ENCODE results near the gene ANKRD55.
"Not testable (repeated sequence)": the region's sequence is repeated elsewhere in the genome, so short reads cannot be mapped to it uniquely, and the experiment has no call there.

Gene ANKRD55

DNA sequence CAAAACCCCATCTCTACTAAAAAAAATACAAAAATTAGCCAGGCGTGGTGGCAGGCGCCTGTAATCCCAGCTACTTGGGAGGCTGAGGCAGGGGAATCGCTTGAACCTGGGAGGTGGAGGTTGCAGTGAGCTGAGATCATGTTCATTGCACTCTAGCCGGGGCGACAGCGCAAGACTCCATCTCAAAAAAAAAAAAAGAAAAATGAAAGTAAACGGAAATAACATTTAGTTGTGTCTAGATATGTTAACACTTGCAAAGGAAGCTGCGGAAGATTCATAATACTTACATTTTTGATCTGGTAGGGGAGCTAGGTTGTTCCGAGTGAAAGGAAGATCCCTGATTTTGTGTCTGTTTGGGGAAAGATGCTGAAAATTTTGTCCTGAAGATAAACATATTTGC lies 130.9 kb downstream of the ANKRD55 start:
- not testable (repeated sequence) for DNase-seq (ENCODE audit: low spot score)

DNA sequence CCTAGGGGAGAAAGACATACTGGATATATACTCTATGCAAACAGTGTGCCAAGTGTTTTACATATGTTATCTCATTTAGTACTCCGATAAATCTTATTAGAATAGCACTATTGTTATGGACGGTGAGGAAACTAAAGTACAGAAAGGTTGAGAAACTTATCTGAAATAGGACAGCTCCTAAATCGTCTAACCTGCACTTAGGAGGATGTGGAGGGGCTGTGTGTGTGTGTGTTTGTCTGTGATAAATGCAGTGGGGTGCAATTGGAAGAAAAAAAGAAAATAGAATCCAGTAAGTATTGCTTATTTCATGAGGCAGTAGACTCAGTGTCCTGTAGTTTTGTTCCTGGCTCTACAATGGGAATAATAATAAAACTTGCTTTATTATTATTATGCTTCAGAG lies 131.9 kb downstream of the ANKRD55 start:
- no peak for DNase-seq (ENCODE audit: low spot score)

DNA sequence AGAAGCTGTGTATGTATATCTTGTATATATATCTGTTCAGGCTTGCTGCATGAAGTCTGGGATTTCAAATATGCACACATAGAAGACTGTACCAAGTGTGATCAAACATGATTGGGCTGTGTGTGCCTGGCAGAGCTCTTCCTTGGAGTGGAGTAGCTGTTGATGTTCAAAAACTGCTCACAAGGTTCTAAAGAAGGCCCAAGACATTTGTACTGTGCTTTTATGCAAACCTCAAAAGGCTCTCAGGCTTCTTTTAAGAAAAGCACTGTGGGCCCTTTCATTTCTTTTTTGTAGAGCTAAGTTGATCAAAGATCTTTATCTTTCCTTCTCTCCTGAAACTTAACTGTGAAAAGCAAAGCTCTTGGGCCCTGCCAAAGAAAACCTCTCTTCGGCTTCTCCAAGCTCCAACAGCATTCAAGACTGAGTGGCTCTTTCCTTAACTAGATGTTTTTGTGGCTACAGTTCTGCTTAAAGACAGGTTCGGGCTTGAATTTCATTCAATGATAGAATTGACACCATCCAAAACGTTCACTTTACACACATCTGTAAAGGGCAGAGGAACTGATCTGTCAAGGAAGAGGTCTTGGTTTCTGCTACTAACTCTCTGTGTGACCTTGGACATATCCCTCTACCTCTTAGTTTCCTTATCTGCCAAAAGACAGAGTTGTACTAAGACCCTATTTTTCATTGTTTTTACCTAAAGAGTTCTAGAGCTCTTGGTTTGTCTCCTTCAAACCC lies 132.5 kb downstream of the ANKRD55 start:
- no peak for DNase-seq (ENCODE audit: low spot score)

DNA sequence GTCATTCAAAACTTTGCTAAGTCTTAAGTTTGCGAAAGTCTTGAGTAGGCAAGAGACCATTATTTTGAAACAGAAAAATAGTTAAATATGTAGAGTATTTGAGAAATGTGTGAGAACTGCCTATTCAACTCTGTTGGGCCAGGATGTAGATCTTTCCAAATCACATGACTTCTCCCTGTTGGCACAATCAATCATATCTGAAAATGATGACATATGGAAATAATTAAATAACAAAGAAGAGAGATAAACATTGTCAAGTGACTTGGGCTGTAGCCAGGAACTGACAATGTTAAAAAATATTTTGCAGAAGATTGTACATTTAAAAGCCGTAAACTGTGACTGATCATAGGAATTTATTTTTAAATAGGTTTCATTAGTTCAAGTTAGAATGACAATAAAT lies 133.8 kb downstream of the ANKRD55 start:
- DNase-seq (ENCODE audit: low spot score), result no peak

DNA sequence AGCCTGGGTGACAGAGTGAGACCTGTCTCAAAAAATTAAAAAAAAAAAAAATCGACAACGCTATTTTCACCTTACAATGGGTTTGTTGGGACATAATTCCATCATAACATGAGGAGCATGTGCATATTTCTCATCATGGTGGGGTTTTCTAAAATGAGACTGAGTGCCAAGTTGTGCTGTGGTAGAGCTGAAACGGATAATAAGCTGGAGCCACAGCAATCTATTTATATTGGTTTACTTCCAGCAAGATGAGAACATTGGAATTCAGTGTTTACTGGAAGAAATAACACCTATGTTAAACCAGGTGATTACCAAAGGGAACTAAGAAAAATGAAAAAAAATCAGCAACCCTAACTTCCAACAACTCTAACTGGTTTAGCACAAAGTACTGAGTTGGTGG lies 136.1 kb downstream of the ANKRD55 start:
- no peak for DNase-seq (ENCODE audit: low spot score)

DNA sequence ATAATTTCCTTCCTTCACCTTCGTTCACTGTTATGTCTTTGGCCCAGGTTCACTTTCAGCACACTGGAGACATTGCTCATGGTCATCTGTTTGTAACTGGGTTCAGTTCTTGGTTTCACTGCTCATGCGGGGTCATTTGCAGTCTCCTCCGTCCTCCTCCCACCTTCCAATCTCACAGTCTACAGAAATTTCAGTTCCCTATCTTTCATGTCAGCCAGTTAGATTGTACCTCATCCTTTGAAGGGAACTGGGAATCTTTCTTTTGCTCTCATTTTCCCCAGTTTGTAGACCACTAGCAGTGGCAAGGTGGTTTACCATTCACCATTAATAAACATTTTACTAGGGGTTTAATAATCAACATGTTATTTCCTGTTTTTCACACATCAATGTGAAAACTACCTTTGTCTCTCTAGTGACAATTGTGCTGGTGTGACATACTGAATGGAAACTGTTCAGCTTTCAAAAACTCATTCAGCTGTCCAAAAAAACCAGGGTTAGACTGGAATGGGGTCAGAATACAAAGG lies 137.5 kb downstream of the ANKRD55 start:
- no peak for DNase-seq (ENCODE audit: low spot score)

DNA sequence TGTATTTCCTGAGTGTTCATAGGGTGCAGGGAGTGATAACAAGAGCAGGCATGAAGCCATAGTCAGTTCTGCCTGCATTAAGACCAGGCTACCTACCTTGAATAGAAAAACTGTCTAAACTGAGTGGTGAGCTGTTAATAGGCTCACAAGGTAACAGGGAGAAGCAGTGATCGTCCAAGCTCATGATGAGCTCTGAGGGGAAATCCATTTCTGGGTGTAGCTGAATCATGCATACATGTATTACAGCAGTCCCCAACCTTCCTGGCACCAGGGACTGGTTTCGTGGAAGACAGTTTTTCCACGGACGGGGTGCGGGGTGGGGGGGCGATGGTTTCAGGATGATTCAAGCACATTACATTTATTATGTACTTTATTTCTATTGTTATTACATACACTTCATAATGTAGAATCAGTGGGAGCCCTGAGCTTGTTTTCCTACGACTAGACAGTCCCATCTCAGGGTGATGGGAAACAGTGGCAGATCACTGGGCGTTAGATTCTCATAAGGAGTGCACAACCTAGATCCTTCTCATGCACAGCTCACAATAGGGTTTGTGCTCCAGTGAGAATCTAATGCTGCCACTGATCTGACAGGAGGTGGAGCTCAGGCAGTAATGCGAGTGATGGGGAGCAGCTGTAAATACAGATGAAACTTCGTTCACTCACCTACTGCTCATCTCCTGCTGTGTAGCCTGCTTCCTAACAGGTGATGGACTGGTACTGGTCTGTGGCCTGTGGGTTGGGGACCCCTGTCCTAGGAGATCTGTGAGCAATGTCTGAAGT lies 138.4 kb downstream of the ANKRD55 start:
- no peak for DNase-seq (ENCODE audit: low spot score)

DNA sequence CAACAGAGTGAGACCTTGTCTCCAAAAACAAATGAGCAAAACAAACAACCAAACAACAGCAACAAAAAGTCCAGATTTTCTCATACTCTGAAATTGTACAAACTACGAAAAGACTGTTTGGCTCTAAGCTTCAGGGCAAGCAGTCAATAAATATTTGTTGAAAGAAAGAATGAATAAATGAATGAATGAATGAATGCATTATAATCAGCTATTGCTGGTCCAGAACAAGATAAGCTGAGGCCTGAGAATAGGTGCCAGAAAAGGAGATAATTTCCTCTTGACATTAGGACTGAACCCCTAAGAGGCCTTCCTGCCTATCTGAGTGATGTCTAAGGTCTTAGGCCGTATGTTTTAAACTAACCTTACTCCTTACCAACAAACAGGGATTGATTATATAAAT lies 139.2 kb downstream of the ANKRD55 start:
- DNase-seq (ENCODE audit: low spot score), result no peak

DNA sequence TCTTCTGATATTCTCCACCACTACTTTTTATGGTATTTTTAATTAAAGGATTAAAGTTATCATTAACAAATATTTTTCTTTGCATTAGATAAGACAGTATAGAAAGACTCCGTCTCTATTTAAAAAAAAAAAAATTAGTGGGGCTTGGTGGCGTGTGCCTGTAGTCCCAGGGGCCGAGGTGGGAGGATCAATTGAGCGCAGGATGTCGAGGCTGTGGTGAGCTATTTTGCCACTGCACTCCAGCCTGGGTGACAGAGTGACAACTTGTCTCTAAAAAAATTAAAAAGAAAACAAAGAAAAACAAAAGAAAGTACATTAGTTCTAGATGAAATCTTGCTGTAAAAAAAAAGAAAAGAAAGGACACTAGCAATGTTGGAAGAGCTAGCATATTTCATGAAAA lies 141.0 kb downstream of the ANKRD55 start:
- DNase-seq (ENCODE audit: low spot score), result no peak

DNA sequence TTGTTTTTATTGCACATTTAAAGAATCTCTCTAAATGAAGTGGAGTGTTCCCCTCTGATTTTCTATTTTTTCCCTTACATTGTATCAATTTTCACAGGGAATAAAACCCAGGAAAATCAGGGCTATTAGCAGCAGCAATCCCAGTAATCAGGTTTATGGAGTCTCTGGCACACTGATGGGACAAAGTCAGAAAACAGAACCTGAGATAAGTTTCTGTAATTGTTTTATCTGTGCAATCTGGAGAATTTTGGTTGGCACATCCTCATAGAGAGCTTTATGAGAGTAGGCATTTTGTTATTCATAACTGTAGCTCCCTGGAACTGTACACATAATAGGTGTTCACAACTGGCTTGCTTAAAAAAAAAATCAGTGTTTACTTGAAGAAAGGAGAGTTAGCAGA lies 141.5 kb downstream of the ANKRD55 start:
- no peak for DNase-seq (ENCODE audit: low spot score)

DNA sequence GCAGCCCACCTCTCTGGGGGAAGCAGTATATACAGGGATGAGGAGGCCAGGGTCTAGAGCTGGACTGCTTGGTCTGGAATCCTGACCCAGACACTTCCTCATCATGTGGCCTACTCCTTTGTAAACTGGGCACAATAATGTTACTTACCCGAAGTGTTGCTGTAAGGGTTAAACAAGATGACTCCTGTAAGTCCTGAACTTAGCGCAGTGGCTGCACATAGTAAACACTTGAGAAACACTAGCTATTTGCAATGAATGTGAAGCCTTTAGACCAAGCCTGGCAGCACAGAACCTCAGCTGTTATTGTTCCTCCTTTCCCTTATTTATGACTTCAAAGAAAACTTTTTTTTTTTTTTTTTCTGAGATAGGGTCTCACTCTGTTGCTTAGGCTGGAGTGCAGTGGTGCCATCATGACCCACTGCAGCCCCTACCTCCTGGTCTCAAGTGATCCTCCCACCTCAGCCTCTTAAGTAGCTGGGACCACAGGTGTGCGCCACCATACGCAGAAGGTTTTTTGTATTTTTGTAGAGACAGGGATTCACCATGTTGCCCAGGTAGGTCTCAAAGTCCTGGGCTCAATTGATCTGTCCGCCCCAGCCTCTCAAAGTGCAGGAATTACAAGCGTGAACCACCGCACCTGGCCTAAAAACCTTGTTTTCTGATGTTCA lies 142.2 kb downstream of the ANKRD55 start:
- no peak for DNase-seq (ENCODE audit: low spot score)

DNA sequence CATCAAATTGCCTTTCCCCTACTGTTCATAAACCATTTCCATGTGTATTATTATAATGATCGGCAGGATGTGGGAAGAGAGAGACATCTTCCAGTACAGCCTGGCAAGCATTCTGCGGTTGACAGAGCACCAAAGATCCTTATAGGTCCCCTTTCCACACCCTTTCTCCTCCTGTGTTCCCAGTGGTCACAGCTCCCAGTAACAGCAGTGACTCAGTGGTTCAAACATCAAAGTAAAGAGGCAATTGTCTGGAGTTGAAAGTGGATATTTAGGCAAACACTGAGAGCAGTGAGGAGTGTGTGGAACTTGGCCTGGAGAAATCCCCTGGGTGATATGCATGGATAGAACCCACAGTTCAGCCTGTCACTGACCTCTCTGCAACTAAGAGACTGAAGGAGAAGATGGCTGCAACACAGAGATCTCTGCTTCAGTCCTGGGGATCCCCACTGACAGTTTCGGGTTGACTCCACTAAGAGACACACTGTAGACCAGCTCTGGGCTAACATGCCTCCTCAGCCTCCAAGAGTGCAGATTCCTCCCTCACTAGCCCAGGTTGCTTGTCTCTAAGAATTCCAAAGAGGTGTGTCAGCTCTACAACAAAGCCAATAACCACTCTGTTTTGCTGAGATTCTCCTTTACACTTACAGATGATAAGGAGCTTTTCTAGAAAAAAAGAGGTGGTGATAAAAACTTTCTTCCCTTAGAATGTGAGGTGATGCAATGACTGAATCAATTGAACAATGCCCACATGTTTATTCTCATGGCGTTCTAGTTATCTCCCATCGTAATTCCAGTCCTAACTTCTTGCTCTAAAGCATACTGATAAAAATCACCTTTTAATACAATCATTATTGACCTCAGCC lies 143.9 kb downstream of the ANKRD55 start:
- DNase-seq (ENCODE audit: low spot score), result no peak

DNA sequence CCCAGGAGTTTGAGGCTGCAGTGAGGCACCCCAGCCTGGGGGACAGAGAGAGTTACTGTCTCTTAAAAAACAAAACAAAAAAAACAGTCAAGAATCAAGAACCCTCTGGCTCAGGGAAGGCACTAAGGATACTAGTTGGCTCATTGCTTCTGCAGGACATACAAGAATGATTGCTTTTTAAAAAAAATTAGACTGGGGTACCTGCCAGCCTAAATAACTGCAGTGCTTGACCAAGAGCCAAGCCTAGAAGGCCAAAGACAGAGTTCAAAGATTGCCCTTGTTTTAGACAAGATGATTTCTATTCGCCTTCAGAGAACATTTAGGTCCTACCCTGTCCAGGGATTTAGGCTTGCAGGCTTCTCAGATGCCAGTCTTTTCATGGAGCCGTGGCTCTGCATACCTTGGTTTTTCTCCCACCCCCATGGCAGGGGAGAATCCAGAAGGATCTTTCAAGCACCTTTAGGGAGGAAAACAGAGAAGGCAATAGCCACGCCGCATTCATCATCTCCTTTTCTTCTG lies 144.6 kb downstream of the ANKRD55 start:
- no peak for DNase-seq (ENCODE audit: low spot score)

DNA sequence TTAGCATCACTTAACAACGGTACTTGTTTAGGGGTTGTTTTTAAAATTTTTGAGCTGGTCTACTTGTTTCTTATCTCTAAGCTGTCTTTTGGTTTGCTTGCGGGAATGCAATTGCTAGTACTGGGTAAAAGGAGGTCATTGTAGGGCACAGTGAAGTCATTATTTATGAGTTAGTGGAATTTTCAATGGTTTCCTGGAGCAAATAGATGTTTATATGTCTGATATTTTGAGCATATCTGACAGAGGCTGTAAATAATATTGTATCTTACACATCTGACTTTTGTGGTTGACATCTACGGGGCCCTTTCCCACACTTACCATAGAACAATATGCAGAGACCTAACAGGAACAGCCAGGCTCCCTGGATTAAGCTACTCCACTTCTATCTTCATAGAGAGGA lies 147.9 kb downstream of the ANKRD55 start:
- DNase-seq (ENCODE audit: low spot score), result no peak

DNA sequence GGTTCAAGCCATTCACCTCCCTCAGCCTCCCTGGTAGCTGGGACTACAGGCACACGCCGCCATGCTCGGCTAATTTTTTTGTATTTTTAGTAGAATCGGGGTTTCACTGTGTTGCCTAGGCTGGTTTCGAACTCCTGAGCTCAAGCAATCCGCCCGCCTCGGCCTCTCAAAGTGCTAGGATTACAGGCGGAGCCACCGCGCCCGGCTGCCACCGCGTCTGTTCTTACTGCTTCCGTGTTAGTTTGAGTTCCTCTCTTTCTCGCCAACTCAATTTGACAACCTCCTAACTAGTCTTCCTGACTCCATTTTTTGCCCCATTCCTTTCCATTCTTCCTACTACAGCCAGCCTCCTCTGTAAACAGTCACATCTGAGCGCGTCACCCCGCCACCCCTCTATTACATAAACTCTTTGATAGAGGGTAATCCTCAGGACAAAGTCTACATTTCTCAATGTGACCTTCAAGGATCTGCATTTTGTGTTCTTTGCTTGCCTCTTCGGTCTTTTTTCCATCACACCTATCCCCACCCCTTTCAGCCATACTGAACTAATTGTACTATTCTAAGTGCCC lies 149.8 kb downstream of the ANKRD55 start:
- no peak for DNase-seq (ENCODE audit: low spot score)

DNA sequence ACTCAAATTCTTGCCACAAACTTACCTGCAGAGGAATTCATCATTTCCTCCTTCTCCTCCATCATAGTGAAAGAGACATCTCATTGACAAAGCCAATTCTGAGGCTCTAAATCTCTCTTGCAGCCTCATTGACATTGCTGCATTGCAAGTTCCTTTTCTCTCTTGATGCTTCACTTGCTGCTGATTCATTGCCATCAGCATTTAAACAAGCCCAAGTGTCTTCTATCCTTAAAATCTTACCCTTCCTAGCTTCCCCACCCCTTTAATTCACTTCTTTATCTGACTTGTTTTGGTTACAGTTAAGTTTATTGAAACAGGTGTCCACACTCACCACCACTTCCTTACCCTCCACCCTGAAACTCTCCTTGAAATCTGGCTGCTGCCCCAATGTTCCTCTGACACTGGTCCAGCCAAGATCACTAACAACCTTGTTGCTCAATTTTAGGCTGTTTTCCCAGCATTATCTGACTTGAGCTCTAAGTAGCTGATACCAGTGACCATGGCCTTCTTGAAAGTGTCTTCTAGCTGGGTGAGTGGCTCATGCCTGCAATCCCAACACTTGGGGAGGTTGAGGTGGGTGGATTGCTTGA lies 152.0 kb downstream of the ANKRD55 start:
- DNase-seq (ENCODE audit: low spot score), result not testable (repeated sequence)

DNA sequence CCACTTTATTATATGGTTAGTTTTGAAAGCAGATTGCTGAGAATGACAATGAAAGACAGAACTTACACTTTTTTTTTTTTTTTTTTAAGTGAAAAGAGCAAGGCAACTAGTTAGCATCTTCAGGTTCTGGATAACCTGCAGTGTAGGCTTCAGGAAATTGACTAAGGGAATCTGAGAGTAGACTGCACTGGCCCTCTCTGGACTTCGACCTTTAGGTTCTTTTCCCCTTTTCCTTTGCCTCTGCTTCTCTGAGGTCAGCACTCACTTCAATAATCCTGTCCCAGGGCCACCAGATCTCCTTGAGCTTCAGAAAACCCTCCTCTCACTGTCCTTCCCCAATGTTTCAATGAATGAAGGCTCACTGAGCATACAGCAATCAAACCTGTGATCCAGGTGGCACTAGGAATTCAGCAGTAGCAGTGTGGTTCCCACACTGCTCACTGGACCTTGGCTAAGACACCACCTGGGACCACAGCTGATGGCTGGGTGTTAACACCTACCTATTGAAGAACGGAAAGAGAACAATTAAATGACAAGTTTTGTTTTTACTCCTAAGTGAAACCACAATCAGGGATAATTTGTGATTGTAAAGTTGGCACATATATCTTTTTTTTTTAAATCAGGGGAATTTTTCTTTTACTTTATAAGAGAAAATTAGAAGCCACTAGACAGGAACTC lies 152.6 kb downstream of the ANKRD55 start:
- no peak for DNase-seq (ENCODE audit: low spot score)

DNA sequence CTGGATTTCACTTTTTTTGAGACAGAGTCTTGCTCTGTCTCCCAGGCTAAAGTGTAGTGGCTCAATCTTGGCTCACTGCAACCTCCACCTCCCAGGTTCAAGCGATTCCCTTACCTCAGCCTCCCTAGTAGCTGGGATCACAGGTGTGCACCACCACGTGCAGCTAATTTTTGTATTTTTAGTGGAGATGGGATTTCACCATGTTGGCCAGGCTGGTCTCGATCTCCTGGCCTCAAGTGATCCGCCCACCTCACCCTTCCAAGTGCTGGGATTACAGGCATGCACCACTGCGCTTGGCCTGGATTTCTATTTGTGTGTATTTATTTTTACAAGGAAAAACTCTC lies 154.0 kb downstream of the ANKRD55 start:
- DNase-seq (ENCODE audit: low spot score), result not testable (repeated sequence)

DNA sequence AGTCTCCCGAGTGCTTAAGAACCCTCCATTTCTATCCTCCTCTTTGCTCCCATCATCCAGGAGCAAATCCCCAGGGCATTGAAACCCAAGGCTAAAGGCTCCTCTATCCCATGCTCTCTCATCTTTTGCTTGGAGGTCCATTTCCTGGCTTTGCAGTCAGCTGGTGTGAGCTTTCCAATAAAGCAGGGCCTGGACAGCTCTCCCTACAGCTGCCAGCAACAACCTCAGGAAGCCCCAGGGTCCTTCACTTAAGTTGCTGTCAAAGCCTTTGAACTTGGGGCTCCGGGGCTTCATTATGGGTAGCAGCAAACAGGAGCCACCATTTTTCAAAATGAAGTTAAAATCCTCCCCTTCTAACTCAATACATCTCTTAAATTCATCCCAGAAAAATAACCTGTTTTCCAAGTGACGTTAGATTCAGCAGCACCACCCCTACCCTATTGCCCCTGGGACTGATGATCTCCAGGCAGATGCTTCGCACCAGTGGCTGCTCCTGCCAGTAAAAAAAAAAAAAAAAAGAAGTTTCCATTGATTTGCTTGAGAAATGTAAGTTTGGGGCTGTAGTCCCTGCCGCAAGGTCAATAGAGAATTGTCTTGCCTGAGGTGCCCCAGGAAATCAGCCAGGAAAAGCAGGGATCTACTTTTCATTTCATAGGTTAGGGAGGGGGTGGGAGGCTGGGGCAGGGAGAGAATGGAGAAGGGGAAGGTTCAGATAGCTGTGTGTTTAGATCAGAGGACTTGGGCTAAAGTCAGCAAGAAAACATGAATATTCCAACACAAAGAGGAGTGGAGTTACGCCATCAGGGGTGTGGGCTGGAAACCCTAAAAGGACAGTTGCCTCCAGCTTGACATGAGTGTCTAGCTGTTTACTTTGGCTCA lies 154.6 kb downstream of the ANKRD55 start:
- DNase-seq (ENCODE audit: low spot score), result no peak
